ENCODE results near the gene DNAH17. TPM values are rescaled to one million over a fixed set of nuclear protein-coding genes. Genes with fewer than 3 reads are reported as not detected.

The DNAH17 gene
- total and polyA plus RNA-seq, 2 of the 8 experiments (the other 6 are each of a cell fraction or from before 2014, with no cell fraction given): 0.14 to 0.67 TPM

GRCh38 chr17:78460176-78460675 is 117.0 kb downstream of the DNAH17 start:
- TF ChIP-seq SIN3A (conservative IDR thresholded peaks at IDR 0.05 in 1 of 2, IDR thresholded peaks at IDR 0.05 in 1 of 2; ENCODE audit: low read depth in 1 of 2, low read length in 2 of 2): no peak

More at GRCh38 chr17:78460176-78460675, 117.0 kb downstream of the DNAH17 start:
- no peak overlapping the region for H2AK5ac ChIP-seq (ENCODE audit: low read depth, low read length)
- no peak overlapping the region for H2BK120ac ChIP-seq (replicated peaks; ENCODE audit: low read depth, low read length)
- H3K27me3 ChIP-seq (replicated peaks in 1 of 4; ENCODE audit: control insufficient read depth in 3 of 4, extremely low read depth in 1 of 4, insufficient read depth in 3 of 4, low read length in 3 of 4): no peaks in the 10 kb centered on the region
- no peaks in the 10 kb centered on the region for H4K20me1 ChIP-seq (replicated peaks in 1 of 2; ENCODE audit: control insufficient read depth in 1 of 2, insufficient read depth in 2 of 2, low read length in 2 of 2)
- no peak overlapping the region for H3K27ac ChIP-seq (ENCODE audit: low read depth, low read length)
- no peak overlapping the region for H4K5ac ChIP-seq (ENCODE audit: insufficient read length, low read depth, low read length)
- FAIRE-seq: no peak
- no peaks in the 10 kb centered on the region for H3K4me1 ChIP-seq (replicated peaks in 1 of 4; ENCODE audit: control insufficient read depth in 3 of 4, insufficient read depth in 4 of 4, low read length in 3 of 4)
- no peak overlapping the region for H2BK15ac ChIP-seq (ENCODE audit: low read length)
- H3K79me1 ChIP-seq (ENCODE audit: low read depth, low read length): no peaks in the 10 kb centered on the region
- H2BK12ac ChIP-seq (ENCODE audit: low read depth, low read length): no peak overlapping the region
- H2BK5ac ChIP-seq (ENCODE audit: low read depth, low read length): no peak overlapping the region
- no peak overlapping the region for H4K91ac ChIP-seq (replicated peaks; ENCODE audit: insufficient read length, low read length)
- no peak overlapping the region for H3K23ac ChIP-seq (ENCODE audit: insufficient read length)
- ChIA-PET POLR2A (ENCODE audit: partially characterized antibody) (no interaction called here), CTCF (ENCODE audit: partially characterized antibody) (interaction anchor here (0.7 to 3.2 kb wide), 7 partner anchors 9 to 248 kb away, joined by 3 to 19 read pairs (median 3); no protein-coding TSS in a partner anchor)
- no peak overlapping the region for H3K9ac ChIP-seq (replicated peaks in 1 of 4; ENCODE audit: extremely low read depth in 1 of 4, low read depth in 3 of 4, low read length in 3 of 4)
- H3K4me2 ChIP-seq (ENCODE audit: insufficient read depth in 1 of 2, low read depth in 2 of 2, low read length in 2 of 2): no peak overlapping the region
- no peak overlapping the region for H3K14ac ChIP-seq (ENCODE audit: insufficient read length)
- peaks cover 6% of the 10 kb centered on the region in 2 experiments; a peak in 2 of 4 replicates for H3K9me3 ChIP-seq (ENCODE audit: insufficient read depth in 2 of 2, low read depth in 1 of 2, low read length in 1 of 2)
- H3K56ac ChIP-seq (replicated peaks; ENCODE audit: insufficient read length, low read depth, low read length): no peak overlapping the region
- no peaks in the 10 kb centered on the region for H3K79me2 ChIP-seq (ENCODE audit: control insufficient read depth in 1 of 2, insufficient read depth in 2 of 2, low read length in 2 of 2)
- no peak overlapping the region for H2BK20ac ChIP-seq (ENCODE audit: low read length)
- WGBS, 2 experiments (ENCODE audit: extremely low coverage in 1 of 2, insufficient coverage in 1 of 2, insufficient read length in 1 of 2, insufficient replicate concordance in 2 of 2, low coverage in 1 of 2, low lambda C conversion rate in 2 of 2, missing lambda C conversion rate in 1 of 2): 87% methylated on average over 11 of the region's 11 CpGs; no CpG with 5 or more reads in 1 of the 2 experiments
- H3K23me2 ChIP-seq (ENCODE audit: low read depth, low read length): 0 out of 2 replicates have a peak, but pooled peaks cover 3% of the 10 kb centered on the region
- H2AFZ ChIP-seq (ENCODE audit: low read length): no peak overlapping the region
- no peak overlapping the region for H4K8ac ChIP-seq (ENCODE audit: extremely low read depth, insufficient read depth, low read length)
- DNase-seq (ENCODE audit: low read depth in 1 of 2, low spot score in 2 of 2): no peak
- H3K18ac ChIP-seq (ENCODE audit: extremely low read depth, low read length): no peak overlapping the region
- H3K4ac ChIP-seq (replicated peaks; ENCODE audit: insufficient read length, low read depth, low read length): no peak overlapping the region
- no peak overlapping the region for H3K4me3 ChIP-seq (ENCODE audit: extremely low read depth in 1 of 4, insufficient read depth in 2 of 4, low read depth in 3 of 4, low read length in 4 of 4)
- H3K36me3 ChIP-seq (ENCODE audit: control insufficient read depth in 2 of 4, insufficient read depth in 4 of 4, low read length in 3 of 4): no peaks in the 10 kb centered on the region
